AG09309 (cell line): Measurements from ENCODE around the gene LITAFD.
"Not testable (repeated sequence)": the region's sequence is repeated elsewhere in the genome, so short reads cannot be mapped to it uniquely, and the experiment has no call there.

ENCODE experiments used
- DNase-seq: peaks from one replicate; pipeline ENCODE4 v3.0.0-alpha.2; 2010; ENCODE audit warnings: low read depth
- H3K4me3 ChIP-seq: 2 replicates; pipeline ENCODE4 v1.5.1; 2011; ENCODE audit warnings: mild to moderate bottlenecking, low read depth, low read length, moderate library complexity; ENCODE audit not compliant: control insufficient read depth
- TF ChIP-seq, protein P1 (sequence below): IDR thresholded peaks from 2 replicates; pipeline ENCODE4 v1.5.1; 2011; ENCODE audit warnings: mild to moderate bottlenecking, low read depth, low read length, inconsistent platforms; ENCODE audit not compliant: insufficient read depth, control insufficient read depth; ENCODE audit errors: missing control alignments

Gene LITAFD

DNA sequence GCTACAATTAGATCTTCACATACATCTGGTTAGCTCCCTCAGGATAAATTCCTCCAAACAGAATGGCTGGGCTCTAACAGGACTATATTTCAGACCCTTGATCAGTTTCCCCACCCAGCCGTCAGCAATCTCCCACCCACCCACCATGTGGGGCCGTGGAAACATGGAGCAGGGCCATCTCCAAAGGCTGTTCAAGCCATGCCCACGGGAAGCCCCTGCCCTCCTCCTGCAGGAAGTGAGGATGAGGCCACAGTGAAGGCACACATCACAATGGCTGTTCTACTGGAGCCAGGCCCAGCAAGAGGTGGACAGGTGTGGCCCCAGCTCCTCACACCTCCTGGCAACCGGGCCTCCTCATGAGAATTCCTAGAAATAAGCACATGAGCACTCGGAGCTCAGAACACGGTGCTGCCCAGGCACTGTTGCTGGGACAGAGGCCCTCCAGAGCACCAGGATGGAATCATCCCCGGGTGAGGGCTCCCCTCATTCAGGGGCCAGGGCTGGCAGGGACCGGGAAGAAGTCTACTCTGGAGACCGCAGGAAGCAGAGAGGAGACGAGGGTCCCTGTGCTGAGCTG lies at the start of gene LITAFD:
LITAFD (plus strand) TSS at position 311 of the 577 bp plus-strand sequence. CDS start 2,005 bp downstream, outside the sequence.
- no peak within 1 kb of the TSS for H3K4me3 ChIP-seq
- TF ChIP-seq, protein P1, sequence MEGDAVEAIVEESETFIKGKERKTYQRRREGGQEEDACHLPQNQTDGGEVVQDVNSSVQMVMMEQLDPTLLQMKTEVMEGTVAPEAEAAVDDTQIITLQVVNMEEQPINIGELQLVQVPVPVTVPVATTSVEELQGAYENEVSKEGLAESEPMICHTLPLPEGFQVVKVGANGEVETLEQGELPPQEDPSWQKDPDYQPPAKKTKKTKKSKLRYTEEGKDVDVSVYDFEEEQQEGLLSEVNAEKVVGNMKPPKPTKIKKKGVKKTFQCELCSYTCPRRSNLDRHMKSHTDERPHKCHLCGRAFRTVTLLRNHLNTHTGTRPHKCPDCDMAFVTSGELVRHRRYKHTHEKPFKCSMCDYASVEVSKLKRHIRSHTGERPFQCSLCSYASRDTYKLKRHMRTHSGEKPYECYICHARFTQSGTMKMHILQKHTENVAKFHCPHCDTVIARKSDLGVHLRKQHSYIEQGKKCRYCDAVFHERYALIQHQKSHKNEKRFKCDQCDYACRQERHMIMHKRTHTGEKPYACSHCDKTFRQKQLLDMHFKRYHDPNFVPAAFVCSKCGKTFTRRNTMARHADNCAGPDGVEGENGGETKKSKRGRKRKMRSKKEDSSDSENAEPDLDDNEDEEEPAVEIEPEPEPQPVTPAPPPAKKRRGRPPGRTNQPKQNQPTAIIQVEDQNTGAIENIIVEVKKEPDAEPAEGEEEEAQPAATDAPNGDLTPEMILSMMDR, result no peak
- no peak for DNase-seq

- TF ChIP-seq, protein P1, result no peak
- no peak for DNase-seq
- H3K4me3 ChIP-seq, result no peak overlapping the region
These were observed 49.4 kb upstream of the LITAFD start for GRCh38 chr16:8832717-8833105.

DNA sequence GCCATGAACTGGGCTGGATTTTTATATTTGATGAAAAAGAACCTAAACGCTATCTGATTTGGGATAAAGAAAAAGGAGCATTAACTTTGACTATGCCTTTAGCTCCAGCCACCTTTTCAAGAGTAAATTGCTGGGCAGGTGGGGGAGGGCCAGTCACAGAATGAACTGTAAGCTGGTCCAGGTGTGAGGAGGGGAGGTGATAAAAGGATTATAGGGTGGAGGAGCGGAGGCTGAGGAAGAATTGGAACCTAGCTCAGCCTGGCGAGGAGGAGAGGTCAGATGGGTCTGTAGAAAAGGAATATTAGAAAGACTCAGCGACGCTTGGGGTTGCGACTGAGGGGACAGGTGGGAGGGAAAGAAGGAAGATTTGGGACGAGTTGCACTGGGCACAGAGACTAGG lies 45.4 kb upstream of the LITAFD start:
- not testable (repeated sequence) for H3K4me3 ChIP-seq, DNase-seq

- not testable (repeated sequence) for DNase-seq, H3K4me3 ChIP-seq
These were observed 44.6 kb upstream of the LITAFD start for GRCh38 chr16:8837594-8837993.

GRCh38 chr16:8842016-8842415 lies 40.1 kb upstream of the LITAFD start:
- DNase-seq, H3K4me3 ChIP-seq: not testable (repeated sequence)

- not testable (repeated sequence) for H3K4me3 ChIP-seq, DNase-seq
These were observed 38.9 kb upstream of the LITAFD start for GRCh38 chr16:8843296-8843695.

DNA sequence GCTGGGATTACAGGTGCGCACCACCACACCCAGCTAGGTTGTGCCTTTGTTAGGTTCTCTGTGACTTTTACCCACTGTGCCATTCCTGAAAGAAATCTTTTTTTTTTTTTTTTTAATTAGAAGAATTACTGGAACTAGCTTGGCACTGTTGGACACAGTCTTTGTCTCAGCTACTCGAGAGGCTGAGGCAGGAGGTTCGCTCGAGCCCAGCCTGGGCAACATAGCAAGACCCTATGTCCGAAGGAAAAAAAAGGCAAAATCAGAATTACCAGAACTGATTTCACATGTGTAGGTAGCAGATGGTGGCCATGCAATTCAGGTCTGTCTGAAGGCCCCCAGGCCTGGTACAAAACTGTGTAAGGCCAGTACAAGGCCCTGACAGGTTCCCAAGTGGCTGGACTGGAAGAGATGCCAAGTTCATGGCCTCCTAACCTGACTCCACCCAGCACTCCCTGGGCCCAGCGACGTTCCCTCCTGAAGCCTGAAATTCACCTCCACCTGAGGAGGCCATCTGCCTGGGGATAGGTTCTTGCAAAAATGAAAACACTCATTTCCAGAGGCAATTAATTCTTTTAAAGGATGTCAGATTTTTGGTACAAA lies 36.4 kb upstream of the LITAFD start:
- H3K4me3 ChIP-seq, result no peak overlapping the region
- DNase-seq, result no peak

GRCh38 chr16:8846401-8846932 lies 35.7 kb upstream of the LITAFD start:
- TF ChIP-seq, protein P1, result no peak
- DNase-seq, result no peak
- no peak overlapping the region for H3K4me3 ChIP-seq

More for the DNA sequence above, 36.4 kb upstream of the LITAFD start:
- TF ChIP-seq, protein P1, result no peak

DNA sequence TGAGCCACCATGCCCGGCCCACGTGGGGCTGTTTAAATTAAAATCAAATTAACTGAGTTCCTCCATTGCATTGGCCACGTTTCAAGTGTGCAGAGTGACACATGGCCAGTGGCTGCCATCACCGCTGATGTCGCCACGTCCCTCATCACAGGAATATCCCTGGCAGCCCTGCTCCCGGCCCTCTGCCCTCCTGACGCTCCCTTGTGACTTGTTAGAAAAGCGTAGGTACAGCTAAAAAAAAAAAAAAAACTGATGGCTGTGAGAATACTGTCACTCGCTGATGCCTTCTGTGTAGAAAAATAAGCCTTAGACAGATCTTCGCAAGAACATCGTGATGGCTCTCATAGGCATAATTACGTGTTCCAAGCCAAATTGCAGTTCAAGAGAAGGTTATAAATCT lies 35.0 kb upstream of the LITAFD start:
- no peak for DNase-seq
- TF ChIP-seq, protein P1, result no peak
- H3K4me3 ChIP-seq, result no peak overlapping the region
